HG02981 (cell line): ENCODE measurements around the gene CCDC144A.
A peak's percentile ranks its signal among the peaks of the same experiment; 100 is the strongest.
"Not testable (repeated sequence)": the region's sequence is repeated elsewhere in the genome, so short reads cannot be mapped to it uniquely, and the experiment has no call there.

Experiments used
- ATAC-seq: cut with Tn5 transposase; IDR thresholded peaks from one replicate; pipeline ENCODE4 v1.9.1; 2021; ENCODE audit warnings: mild to moderate bottlenecking, moderate library complexity; ENCODE audit not compliant: unreplicated experiment

The CCDC144A gene

GRCh38 chr17:16689731-16690281, at the start of gene CCDC144A:
TSS of gene CCDC144A (plus strand) at chr17:16690241. CDS start at chr17:16690401, 160 bp downstream.
- ATAC-seq, result not testable (repeated sequence)

GRCh38 chr17:16649585-16649984, 40.5 kb upstream of the CCDC144A start:
- no peak for ATAC-seq

GRCh38 chr17:16652252-16652651, 37.8 kb upstream of the CCDC144A start:
- no peak for ATAC-seq

GRCh38 chr17:16652847-16653366, 37.1 kb upstream of the CCDC144A start:
- no peak for ATAC-seq

- ATAC-seq, result peak; percentile 92
Measured at GRCh38 chr17:16653367-16654041, 36.5 kb upstream of the CCDC144A start, which contains the start of gene ZNF624. TSS of gene ZNF624 (minus strand) at chr17:16653850.

- ATAC-seq, result no peak
Measured at GRCh38 chr17:16661217-16661616, 28.8 kb upstream of the CCDC144A start.

GRCh38 chr17:16662936-16663335, 27.1 kb upstream of the CCDC144A start:
- no peak for ATAC-seq

- ATAC-seq, result not testable (repeated sequence)
Measured at GRCh38 chr17:16666553-16666906, 23.5 kb upstream of the CCDC144A start.

GRCh38 chr17:16666907-16667636, 23.0 kb upstream of the CCDC144A start:
- ATAC-seq, result not testable (repeated sequence)

GRCh38 chr17:16676676-16677268, 13.3 kb upstream of the CCDC144A start:
- no peak for ATAC-seq

GRCh38 chr17:16683290-16684138, 6.5 kb upstream of the CCDC144A start:
- not testable (repeated sequence) for ATAC-seq

GRCh38 chr17:16686019-16686418, 4.0 kb upstream of the CCDC144A start:
- not testable (repeated sequence) for ATAC-seq

- not testable (repeated sequence) for ATAC-seq
Measured at GRCh38 chr17:16687151-16687550, 2.9 kb upstream of the CCDC144A start.

GRCh38 chr17:16690447-16690846, 406 bp downstream of the CCDC144A start:
- not testable (repeated sequence) for ATAC-seq

- ATAC-seq, result not testable (repeated sequence)
Measured at GRCh38 chr17:16697603-16698002, 7.6 kb downstream of the CCDC144A start.

- ATAC-seq, result not testable (repeated sequence)
Measured at GRCh38 chr17:16745492-16746203, 55.6 kb downstream of the CCDC144A start.

- ATAC-seq, result not testable (repeated sequence)
Measured at GRCh38 chr17:16746571-16746970, 56.5 kb downstream of the CCDC144A start.

- not testable (repeated sequence) for ATAC-seq
Measured at GRCh38 chr17:16750515-16750914, 60.5 kb downstream of the CCDC144A start.

GRCh38 chr17:16751224-16751923, 61.3 kb downstream of the CCDC144A start:
- ATAC-seq, result not testable (repeated sequence)
